ENCODE results near the gene HTR2A. TPM values are rescaled to one million over a fixed set of nuclear protein-coding genes. Genes with fewer than 3 reads are reported as not detected.

The HTR2A gene
- total RNA-seq, 1 experiment from 2014 or later, result not detected

GRCh38 chr13:46844431-46844830 lies 52.4 kb downstream of the HTR2A start:
- peaks cover 17% of the 10 kb centered on the region for H3K4me1 Mint-ChIP-seq (ENCODE audit: insufficient read depth, unreplicated experiment)
- H3K9me3 Mint-ChIP-seq (ENCODE audit: unreplicated experiment), result no peaks in the 10 kb centered on the region
- H3K27ac Mint-ChIP-seq (ENCODE audit: low read depth, unreplicated experiment), result peak overlapping the region; percentile 50
- H3K36me3 Mint-ChIP-seq (ENCODE audit: insufficient read depth, unreplicated experiment), result no peaks in the 10 kb centered on the region
- no peak overlapping the region for H3K4me3 Mint-ChIP-seq (ENCODE audit: unreplicated experiment)
- no TSS peak for BruUV-seq (replicated peaks)
- intact Hi-C loops (cut with micrococcal nuclease), result no loop called here
- ChIA-PET POLR2A (interaction anchor here (0.5 kb wide), 1 partner anchor 546 kb away, joined by 3 read pairs; no protein-coding TSS in a partner anchor), CTCF (interaction anchor here (0.6 to 1.4 kb wide), 2 partner anchors 282 to 929 kb away, joined by 3 to 4 read pairs; no protein-coding TSS in a partner anchor)
- no peaks in the 10 kb centered on the region for H3K27me3 Mint-ChIP-seq (ENCODE audit: insufficient read depth, unreplicated experiment)
- TF ChIP-seq CTCF (IDR thresholded peaks at IDR 0.05; ENCODE audit: unreplicated experiment), result no peak
- peak; percentile 58 for DNase-seq (ENCODE audit: unreplicated experiment)

- no TSS peak for BruUV-seq (replicated peaks)
- POLR2A ChIA-PET, result no interaction called here
- intact Hi-C loops (cut with micrococcal nuclease), result no loop called here
- Mint-ChIP-seq H3K9me3 (ENCODE audit: unreplicated experiment) (no peaks in the 10 kb centered on the region), H3K36me3 (ENCODE audit: insufficient read depth, unreplicated experiment) (no peaks in the 10 kb centered on the region), H3K4me3 (ENCODE audit: unreplicated experiment) (no peak overlapping the region), H3K4me1 (ENCODE audit: insufficient read depth, unreplicated experiment) (peaks cover 7% of the 10 kb centered on the region), H3K27ac (ENCODE audit: low read depth, unreplicated experiment) (no peak overlapping the region), H3K27me3 (ENCODE audit: insufficient read depth, unreplicated experiment) (no peaks in the 10 kb centered on the region)
- no peak for TF ChIP-seq CTCF (IDR thresholded peaks at IDR 0.05; ENCODE audit: unreplicated experiment)
- no peak for DNase-seq (ENCODE audit: unreplicated experiment)
- CTCF ChIA-PET, result interaction anchor here (0.6 to 1.0 kb wide), 2 partner anchors 58 to 785 kb away, joined by 3 to 4 read pairs; no protein-coding TSS in a partner anchor
These were observed 57.5 kb downstream of the HTR2A start for GRCh38 chr13:46839399-46839798.

GRCh38 chr13:46834657-46835056 lies 62.2 kb downstream of the HTR2A start:
- CTCF ChIA-PET, result interaction anchor here (0.6 to 1.0 kb wide), 3 partner anchors 139 to 585 kb away, joined by 3 read pairs; no protein-coding TSS in a partner anchor
- intact Hi-C loops (cut with micrococcal nuclease), result loop anchor here (5.0 kb wide), 2 partner anchors 138 to 1933 kb away; no protein-coding TSS in a partner anchor
- TF ChIP-seq CTCF (IDR thresholded peaks at IDR 0.05; ENCODE audit: unreplicated experiment), result no peak
- H3K4me1 Mint-ChIP-seq (ENCODE audit: insufficient read depth, unreplicated experiment), result no peaks in the 10 kb centered on the region
- BruUV-seq (replicated peaks), result no TSS peak
- DNase-seq (ENCODE audit: unreplicated experiment), result no peak
- no peaks in the 10 kb centered on the region for H3K27me3 Mint-ChIP-seq (ENCODE audit: insufficient read depth, unreplicated experiment)
- H3K36me3 Mint-ChIP-seq (ENCODE audit: insufficient read depth, unreplicated experiment), result no peaks in the 10 kb centered on the region
- H3K27ac Mint-ChIP-seq (ENCODE audit: low read depth, unreplicated experiment), result no peak overlapping the region
- no peaks in the 10 kb centered on the region for H3K9me3 Mint-ChIP-seq (ENCODE audit: unreplicated experiment)
- POLR2A ChIA-PET, result no interaction called here
- H3K4me3 Mint-ChIP-seq (ENCODE audit: unreplicated experiment), result no peak overlapping the region

- Mint-ChIP-seq H3K27me3 (ENCODE audit: insufficient read depth, unreplicated experiment) (no peaks in the 10 kb centered on the region), H3K36me3 (ENCODE audit: insufficient read depth, unreplicated experiment) (no peaks in the 10 kb centered on the region), H3K4me3 (ENCODE audit: unreplicated experiment) (no peak overlapping the region), H3K4me1 (ENCODE audit: insufficient read depth, unreplicated experiment) (no peaks in the 10 kb centered on the region), H3K9me3 (ENCODE audit: unreplicated experiment) (no peaks in the 10 kb centered on the region), H3K27ac (ENCODE audit: low read depth, unreplicated experiment) (no peak overlapping the region)
- intact Hi-C loops (cut with micrococcal nuclease), result loop anchor here (1.0 to 5.0 kb wide), 4 partner anchors 141 to 1936 kb away; no protein-coding TSS in a partner anchor
- peak; percentile 62 for DNase-seq (ENCODE audit: unreplicated experiment)
- POLR2A ChIA-PET, result interaction anchor here (0.5 to 1.1 kb wide), 3 partner anchors 33 to 945 kb away, joined by 3 to 5 read pairs (median 4); no protein-coding TSS in a partner anchor
- CTCF ChIA-PET, result interaction anchor here (0.6 to 2.5 kb wide), 10 partner anchors 9 to 1157 kb away, joined by 3 to 18 read pairs (median 3); no protein-coding TSS in a partner anchor
- no TSS peak for BruUV-seq (replicated peaks)
- TF ChIP-seq CTCF (IDR thresholded peaks at IDR 0.05; ENCODE audit: unreplicated experiment), result peak; percentile 88
These were observed 65.2 kb downstream of the HTR2A start for GRCh38 chr13:46831588-46832194.
